Erythroblast (primary cell): ENCODE measurements around the gene HIRA.
"Not testable (repeated sequence)": the region's sequence is repeated elsewhere in the genome, so short reads cannot be mapped to it uniquely, and the experiment has no call there.

ENCODE experiments used
- GATA1 ChIP-seq: IDR thresholded peaks from 2 replicates; pipeline ENCODE4 v1.6.1; 2011; ENCODE audit warnings: low read depth, mild to moderate bottlenecking, control low read depth, low read length, moderate library complexity
- POLR2A ChIP-seq: IDR thresholded peaks from 2 replicates; pipeline ENCODE4 v1.6.1; 2011; ENCODE audit warnings: mild to moderate bottlenecking, low read length

DNA sequence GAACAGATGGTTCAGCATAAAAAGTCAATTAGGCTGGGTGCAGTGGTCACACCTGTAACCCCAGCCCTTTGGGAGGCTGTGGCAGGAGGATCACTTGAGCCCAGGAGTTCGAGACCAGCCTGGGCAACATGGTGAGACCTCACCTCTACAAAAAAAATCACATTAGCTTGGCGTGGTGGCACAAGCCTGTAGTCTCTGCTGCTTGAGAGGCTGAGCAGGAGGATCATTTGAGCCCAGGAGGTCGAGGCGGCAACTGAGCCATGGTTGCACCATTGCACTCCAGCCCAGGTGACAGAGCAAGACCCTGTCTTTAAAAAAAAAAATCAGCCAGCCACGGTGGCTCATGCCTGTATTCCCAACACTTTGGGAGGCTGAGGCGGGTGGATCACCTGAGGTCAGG is 108.1 kb downstream of the HIRA start:
- not testable (repeated sequence) for TF ChIP-seq POLR2A, GATA1
